ENCODE results near the gene LAMTOR1. TPM values are rescaled to one million over a fixed set of nuclear protein-coding genes. Genes with fewer than 3 reads are reported as not detected.

LAMTOR1 gene
- total RNA-seq, 1 donor from 2014 or later: 100 TPM

GRCh38 chr11:72111300-72112142 lies 8.4 kb upstream of the LAMTOR1 start:
- TF ChIP-seq CTCF (IDR thresholded peaks at IDR 0.05): no peak
- intact Hi-C loops (cut with DNase I): no loop called here
- DNase-seq: no peak
- no peaks in the 10 kb centered on the region for H3K36me3 ChIP-seq
- no peaks in the 10 kb centered on the region for H3K27me3 ChIP-seq
- ATAC-seq: no peak
- H3K4me3 ChIP-seq: peak overlapping the region; percentile 74
- H3K27ac ChIP-seq: peak overlapping the region; percentile 100
- H3K9me3 ChIP-seq: no peaks in the 10 kb centered on the region
- H3K4me1 ChIP-seq: peaks cover 9% of the 10 kb centered on the region

- no peak for DNase-seq
- Histone ChIP-seq H3K27ac (no peak within 1 kb of the TSS), H3K4me3 (no peak within 1 kb of the TSS), H3K36me3 (no peaks in the 10 kb centered on the region), H3K27me3 (no peaks in the 10 kb centered on the region), H3K9me3 (no peaks in the 10 kb centered on the region), H3K4me1 (peaks cover 24% of the 10 kb centered on the region)
- intact Hi-C loops (cut with DNase I): no loop called here
- TF ChIP-seq CTCF (IDR thresholded peaks at IDR 0.05): no peak
- no peak for ATAC-seq
Observed at GRCh38 chr11:72105888-72106287, 2.8 kb upstream of the LAMTOR1 start, which contains the start of gene TOMT. TSS of gene TOMT (plus strand) at chr11:72105924. CDS start at chr11:72105952, 28 bp downstream.

- H3K4me1 ChIP-seq: peaks cover 37% of the 10 kb centered on the region
- H3K36me3 ChIP-seq: peaks cover 4% of the 10 kb centered on the region
- peak overlapping the region; percentile 99 for H3K27ac ChIP-seq
- no peak for TF ChIP-seq CTCF (IDR thresholded peaks at IDR 0.05)
- H3K4me3 ChIP-seq: peak overlapping the region; percentile 98
- ATAC-seq (no peak), DNase-seq (no peak)
- no peaks in the 10 kb centered on the region for H3K27me3 ChIP-seq
- H3K9me3 ChIP-seq: no peaks in the 10 kb centered on the region
- intact Hi-C loops (cut with DNase I): no loop called here
Observed at GRCh38 chr11:72103754-72104167, 664 bp upstream of the LAMTOR1 start.

DNA sequence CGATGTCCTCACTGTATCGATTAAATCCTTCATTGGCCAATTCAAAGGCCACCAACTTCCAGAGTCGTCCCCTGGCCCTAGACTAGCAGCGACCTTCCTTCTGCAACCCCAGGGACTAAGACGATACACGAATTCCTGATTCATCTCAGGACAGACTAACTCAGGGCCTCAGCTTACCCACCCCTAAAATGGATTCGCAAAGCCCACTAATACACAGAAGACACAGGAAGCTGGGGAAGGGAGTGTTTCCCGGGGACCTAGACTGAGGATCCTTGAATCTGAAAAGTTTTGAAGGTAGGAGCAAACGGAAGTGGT lies 509 bp downstream of the LAMTOR1 start:
- intact Hi-C loops (cut with DNase I): no loop called here
- H3K36me3 ChIP-seq: peaks cover 16% of the 10 kb centered on the region

GRCh38 chr11:72102162-72102561 lies 935 bp downstream of the LAMTOR1 start:
- Histone ChIP-seq H3K36me3 (peaks cover 20% of the 10 kb centered on the region), H3K4me3 (peak overlapping the region; percentile 98), H3K4me1 (peaks cover 37% of the 10 kb centered on the region), H3K27me3 (no peaks in the 10 kb centered on the region), H3K27ac (peak overlapping the region; percentile 99), H3K9me3 (no peaks in the 10 kb centered on the region)
- TF ChIP-seq CTCF (IDR thresholded peaks at IDR 0.05): no peak
- intact Hi-C loops (cut with DNase I): no loop called here
- ATAC-seq (no peak), DNase-seq (no peak)

More for the DNA sequence above, 509 bp downstream of the LAMTOR1 start:
- peak overlapping the region; percentile 99 for H3K27ac ChIP-seq
- peaks cover 37% of the 10 kb centered on the region for H3K4me1 ChIP-seq
- no peak for TF ChIP-seq CTCF (IDR thresholded peaks at IDR 0.05)
- no peaks in the 10 kb centered on the region for H3K9me3 ChIP-seq
- no peak for DNase-seq
- H3K27me3 ChIP-seq: no peaks in the 10 kb centered on the region
- no peak for ATAC-seq
- peak overlapping the region; percentile 98 for H3K4me3 ChIP-seq
